Measurements from ENCODE around the gene SIGLEC11. TPM values are rescaled to one million over a fixed set of nuclear protein-coding genes. Genes with fewer than 3 reads are reported as not detected.
A peak's percentile ranks its signal among the peaks of the same experiment; 100 is the strongest.
"Not testable (repeated sequence)": the region's sequence is repeated elsewhere in the genome, so short reads cannot be mapped to it uniquely, and the experiment has no call there.

SIGLEC11 gene
- total RNA-seq, 1 experiment from 2014 or later: 2.7 TPM

GRCh38 chr19:49972841-49973240, 11.9 kb upstream of the SIGLEC11 start:
- Histone ChIP-seq H3K9me3 (replicated peaks) (no peaks in the 10 kb centered on the region), H3K27me3 (0 out of 2 replicates have a peak, but pooled peaks cover 4% of the 10 kb centered on the region), H3K36me3 (no peaks in the 10 kb centered on the region), H3K27ac (no peak overlapping the region), H3K4me1 (no peaks in the 10 kb centered on the region), H3K4me3 (no peak overlapping the region)
- no peak for DNase-seq

GRCh38 chr19:49971991-49972411, 11.0 kb upstream of the SIGLEC11 start:
- Histone ChIP-seq H3K4me1 (no peaks in the 10 kb centered on the region), H3K27me3 (0 out of 2 replicates have a peak, but pooled peaks cover 4% of the 10 kb centered on the region), H3K27ac (no peak overlapping the region), H3K36me3 (no peaks in the 10 kb centered on the region), H3K4me3 (no peak overlapping the region), H3K9me3 (replicated peaks) (no peaks in the 10 kb centered on the region)
- no peak for DNase-seq

- not testable (repeated sequence) for H3K4me3 ChIP-seq; H3K9me3 ChIP-seq (replicated peaks); H3K36me3 ChIP-seq; H3K27ac ChIP-seq; DNase-seq; H3K4me1 ChIP-seq; H3K27me3 ChIP-seq
Measured at GRCh38 chr19:49969355-49969754, 8.4 kb upstream of the SIGLEC11 start.

DNA sequence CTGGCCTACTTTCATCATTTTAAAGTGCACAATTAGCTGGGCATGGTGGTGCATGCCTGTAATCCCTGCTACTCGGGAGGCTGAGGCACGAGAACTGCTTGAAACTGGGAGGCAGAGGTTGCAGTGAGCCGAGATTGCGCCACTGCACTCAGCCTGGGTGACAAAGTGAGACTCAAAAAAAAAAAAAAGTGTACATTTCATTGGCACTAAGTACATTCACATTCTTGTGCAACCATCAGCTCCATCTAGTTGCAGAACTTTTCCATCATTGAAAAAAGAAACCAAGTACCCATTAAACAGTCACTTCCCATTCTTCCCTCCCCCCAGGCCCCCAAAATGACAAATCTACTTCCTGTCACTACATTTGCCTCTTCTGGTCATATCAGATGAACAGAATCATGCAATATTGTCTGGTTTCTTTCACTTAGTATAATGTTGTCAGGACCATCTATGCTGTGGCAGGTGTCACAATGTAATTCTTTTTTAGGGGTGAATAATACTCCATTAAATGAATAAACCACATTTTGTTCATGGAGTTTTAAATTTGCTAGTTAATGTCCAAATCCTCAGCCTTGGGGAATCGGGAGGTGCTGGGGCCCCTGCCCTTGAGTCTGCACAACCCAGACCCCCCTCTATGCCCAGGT, 7.4 kb upstream of the SIGLEC11 start:
- no peaks in the 10 kb centered on the region for H3K36me3 ChIP-seq
- 0 out of 2 replicates have a peak, but pooled peaks cover 4% of the 10 kb centered on the region for H3K27me3 ChIP-seq
- H3K4me3 ChIP-seq: no peak overlapping the region
- no peaks in the 10 kb centered on the region for H3K9me3 ChIP-seq (replicated peaks)
- H3K4me1 ChIP-seq: no peaks in the 10 kb centered on the region
- no peak for DNase-seq
- no peak overlapping the region for H3K27ac ChIP-seq

DNA sequence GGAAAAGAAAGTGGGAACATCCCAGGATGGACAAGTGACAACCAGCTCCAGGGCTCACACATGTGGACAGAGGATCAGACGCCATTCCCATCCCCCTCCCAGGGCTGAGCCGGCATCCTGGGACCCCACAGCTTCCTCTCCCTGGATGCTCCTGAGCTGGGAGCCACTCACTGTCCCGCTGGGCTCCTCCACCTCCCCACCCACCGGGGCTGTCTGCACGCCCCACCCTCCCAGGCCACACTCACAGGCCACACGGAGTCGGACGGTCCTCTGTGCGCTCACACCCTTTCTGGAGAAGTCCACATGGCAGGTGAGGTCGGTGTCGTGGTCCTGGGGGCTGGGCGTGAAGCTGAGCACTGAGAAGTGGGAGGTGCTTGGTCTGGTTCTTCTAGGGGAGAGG, 1.1 kb downstream of the SIGLEC11 start:
- not testable (repeated sequence) for H3K27ac ChIP-seq; H3K9me3 ChIP-seq (replicated peaks); H3K4me3 ChIP-seq; DNase-seq; H3K36me3 ChIP-seq; H3K27me3 ChIP-seq
- peaks cover 14% of the 10 kb centered on the region for H3K4me1 ChIP-seq

DNA sequence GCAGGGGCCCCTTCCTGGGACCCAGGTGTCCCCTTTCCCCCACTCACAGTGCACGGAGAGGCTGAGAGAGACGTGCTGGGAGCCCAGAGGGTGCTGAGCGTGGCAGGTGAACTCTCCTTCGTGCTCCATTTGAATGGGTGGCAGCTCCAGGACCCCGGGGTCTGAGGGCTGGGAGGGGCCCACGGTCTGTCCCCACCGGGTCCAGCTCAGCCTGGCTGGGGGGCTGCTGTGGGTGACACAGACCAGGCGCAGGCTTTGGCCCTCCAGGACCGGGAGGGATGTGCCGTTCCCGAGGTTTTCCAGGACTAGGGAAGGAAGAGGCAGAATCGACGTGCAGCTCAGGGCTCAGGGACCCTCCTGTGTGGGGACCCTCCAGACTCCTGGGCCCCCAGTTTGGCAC, 2.4 kb downstream of the SIGLEC11 start:
- not testable (repeated sequence) for H3K36me3 ChIP-seq; H3K27me3 ChIP-seq; H3K9me3 ChIP-seq (replicated peaks); DNase-seq; H3K4me3 ChIP-seq; H3K27ac ChIP-seq
- peaks cover 23% of the 10 kb centered on the region for H3K4me1 ChIP-seq

DNA sequence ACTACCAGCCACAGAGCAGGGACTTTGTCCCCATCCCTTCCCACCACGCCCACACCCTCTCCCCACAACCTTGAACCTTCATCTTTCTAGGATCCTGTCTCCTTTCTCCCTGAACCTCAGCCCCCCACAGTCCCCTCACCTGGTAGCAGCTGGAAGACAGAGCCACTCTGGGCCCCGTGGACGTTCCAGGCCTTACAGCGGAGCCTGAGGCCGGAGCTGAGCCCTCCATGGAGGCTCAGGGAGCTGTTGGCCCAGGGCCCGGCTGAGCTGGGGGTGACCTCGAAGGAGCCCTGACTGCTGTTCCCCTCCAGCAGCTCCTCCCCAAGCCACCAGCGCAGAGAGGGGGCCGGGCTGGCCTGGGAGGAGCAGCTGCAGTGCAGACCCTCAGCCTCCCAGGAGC, 2.8 kb downstream of the SIGLEC11 start:
- not testable (repeated sequence) for H3K4me3 ChIP-seq; H3K9me3 ChIP-seq (replicated peaks); H3K27me3 ChIP-seq; H3K36me3 ChIP-seq; H3K27ac ChIP-seq
- H3K4me1 ChIP-seq: peaks cover 27% of the 10 kb centered on the region
- peak in 1 of 2 experiments; percentile 21 for DNase-seq

GRCh38 chr19:49957262-49957915, 3.6 kb downstream of the SIGLEC11 start:
- Histone ChIP-seq H3K4me1 (peaks cover 32% of the 10 kb centered on the region), H3K9me3 (replicated peaks) (no peaks in the 10 kb centered on the region), H3K27me3 (peaks cover 3% of the 10 kb centered on the region), H3K36me3 (no peaks in the 10 kb centered on the region), H3K27ac (no peak overlapping the region), H3K4me3 (no peak overlapping the region)
- DNase-seq: peak in 1 of 2 experiments; percentile 15

- Histone ChIP-seq H3K4me1 (peaks cover 32% of the 10 kb centered on the region), H3K4me3 (peak overlapping the region; percentile 53), H3K36me3 (no peaks in the 10 kb centered on the region), H3K27me3 (peaks cover 3% of the 10 kb centered on the region), H3K9me3 (replicated peaks) (no peaks in the 10 kb centered on the region), H3K27ac (peak overlapping the region; percentile 97)
- DNase-seq: no peak
Measured at GRCh38 chr19:49956115-49956495, 4.9 kb downstream of the SIGLEC11 start.

GRCh38 chr19:49954933-49955332, 6.0 kb downstream of the SIGLEC11 start:
- DNase-seq: peak; percentile 90 to 94
- peaks cover 32% of the 10 kb centered on the region for H3K4me1 ChIP-seq
- H3K27ac ChIP-seq: peak overlapping the region; percentile 97
- H3K36me3 ChIP-seq: no peaks in the 10 kb centered on the region
- H3K4me3 ChIP-seq: peak overlapping the region; percentile 53
- no peaks in the 10 kb centered on the region for H3K9me3 ChIP-seq (replicated peaks)
- H3K27me3 ChIP-seq: peaks cover 3% of the 10 kb centered on the region

- Histone ChIP-seq H3K27me3 (peaks cover 3% of the 10 kb centered on the region), H3K9me3 (replicated peaks) (no peaks in the 10 kb centered on the region), H3K27ac (peak overlapping the region; percentile 97), H3K4me3 (peak overlapping the region; percentile 53), H3K36me3 (no peaks in the 10 kb centered on the region), H3K4me1 (peaks cover 32% of the 10 kb centered on the region)
- DNase-seq: peak; percentile 66 to 84
Measured at GRCh38 chr19:49954092-49954829, 6.7 kb downstream of the SIGLEC11 start.

- no peaks in the 10 kb centered on the region for H3K36me3 ChIP-seq
- H3K4me1 ChIP-seq: peaks cover 32% of the 10 kb centered on the region
- no peaks in the 10 kb centered on the region for H3K9me3 ChIP-seq (replicated peaks)
- peak overlapping the region; percentile 97 for H3K27ac ChIP-seq
- peaks cover 3% of the 10 kb centered on the region for H3K27me3 ChIP-seq
- no peak for DNase-seq
- H3K4me3 ChIP-seq: peak overlapping the region; percentile 53
Measured at GRCh38 chr19:49953416-49953815, 7.6 kb downstream of the SIGLEC11 start.

DNA sequence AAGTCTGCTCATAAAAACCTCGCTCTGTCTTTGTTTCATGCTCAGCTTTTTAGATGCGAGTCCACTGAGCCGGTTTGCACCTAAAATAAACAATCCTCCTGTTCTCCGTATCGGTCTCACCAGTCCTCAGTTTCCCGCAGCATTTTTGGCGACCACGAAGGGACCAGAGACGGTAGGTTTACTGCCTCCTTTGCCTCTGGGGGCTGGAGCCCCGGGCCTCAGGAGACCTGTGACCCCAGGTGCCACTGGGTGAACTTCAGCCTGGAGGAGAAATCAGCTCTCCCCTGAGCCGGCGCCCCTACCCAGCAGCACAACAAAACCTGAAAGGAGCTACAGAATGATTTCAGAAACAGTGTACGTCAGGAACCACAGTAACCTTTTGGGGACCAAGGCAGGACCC, 8.1 kb downstream of the SIGLEC11 start:
- peaks cover 30% of the 10 kb centered on the region for H3K4me1 ChIP-seq
- no peak for DNase-seq
- no peaks in the 10 kb centered on the region for H3K9me3 ChIP-seq (replicated peaks)
- H3K4me3 ChIP-seq: no peak overlapping the region
- H3K27ac ChIP-seq: no peak overlapping the region; the same call in 1 of the 2 replicates
- H3K36me3 ChIP-seq: no peaks in the 10 kb centered on the region
- H3K27me3 ChIP-seq: peaks cover under 1% of the 10 kb centered on the region

DNA sequence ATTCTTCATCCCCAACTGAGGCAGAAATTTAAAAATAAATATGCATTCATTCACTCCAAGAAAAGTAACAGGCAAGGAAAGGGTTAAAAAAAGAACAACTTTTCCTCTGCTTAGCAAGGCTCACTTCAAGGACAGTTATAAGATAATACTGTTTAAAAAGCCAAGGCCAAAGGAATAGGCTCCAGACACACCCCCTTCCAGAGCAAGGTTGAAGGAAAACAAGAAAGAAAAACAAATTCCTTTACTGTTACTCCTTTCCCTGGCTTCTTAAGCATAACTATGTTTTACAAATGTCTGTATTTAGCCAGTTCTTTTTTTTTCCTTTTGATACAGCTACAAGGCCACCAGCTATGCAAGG, 8.5 kb downstream of the SIGLEC11 start:
- Histone ChIP-seq H3K27ac (no peak overlapping the region), H3K27me3 (no peaks in the 10 kb centered on the region), H3K36me3 (no peaks in the 10 kb centered on the region), H3K4me3 (no peak overlapping the region), H3K9me3 (replicated peaks) (no peaks in the 10 kb centered on the region), H3K4me1 (peaks cover 28% of the 10 kb centered on the region)
- DNase-seq: no peak

DNA sequence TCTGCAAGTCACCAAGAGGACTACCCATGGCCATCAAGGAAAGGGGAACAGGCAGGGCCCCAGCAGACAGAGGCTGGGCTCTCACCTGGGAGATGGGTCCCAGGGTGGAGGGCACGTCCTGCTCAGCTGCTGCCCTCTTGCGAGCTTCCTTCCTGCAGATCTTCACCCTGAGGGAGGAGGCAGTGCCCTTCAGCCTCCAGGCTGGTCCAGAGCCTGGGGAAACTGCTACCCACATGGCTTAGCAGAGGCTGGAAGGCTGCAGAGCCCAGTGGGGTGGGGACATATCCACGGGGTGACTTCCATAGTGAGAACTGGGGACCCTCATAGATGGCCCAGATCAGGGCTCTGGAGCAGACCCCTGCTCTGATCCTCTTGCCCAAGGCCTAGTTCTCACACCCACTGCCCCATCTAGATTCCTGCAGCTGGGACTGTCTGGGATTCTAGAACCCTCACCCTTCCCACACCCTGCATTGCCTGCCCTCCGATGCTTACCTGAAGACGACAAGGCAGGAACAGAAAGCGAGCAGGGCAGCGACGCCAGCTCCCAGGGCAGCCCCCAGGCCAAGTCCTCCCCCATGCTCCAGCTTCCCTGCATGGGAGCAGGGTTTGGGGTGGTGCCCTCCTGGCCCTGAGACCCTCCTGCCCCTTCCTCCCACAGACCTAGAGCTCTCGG, 9.0 kb downstream of the SIGLEC11 start:
- Histone ChIP-seq H3K4me3 (no peak overlapping the region), H3K27me3 (no peaks in the 10 kb centered on the region), H3K36me3 (no peaks in the 10 kb centered on the region), H3K4me1 (peaks cover 26% of the 10 kb centered on the region), H3K9me3 (replicated peaks) (no peaks in the 10 kb centered on the region), H3K27ac (no peak overlapping the region)
- DNase-seq: no peak

Data from SJCRH30 (cell line).